Activated CD8-positive, alpha-beta T cell treated with anti-CD3 and anti-CD28 coated beads for 36 hours (primary cell): ENCODE results near the gene GSC. TPM values are rescaled to one million over a fixed set of nuclear protein-coding genes. Genes with fewer than 3 reads are reported as not detected.

ENCODE experiments used
- ATAC-seq: fragments of 200-7000 bp; cut with Tn5 transposase; one replicate; pipeline ENCODE4 v1.10.0; 2021; ENCODE audit warnings: mild to moderate bottlenecking, moderate library complexity
- CTCF ChIA-PET: fragments of 350-600 bp; sonication (Branson Sonifier 250); formaldehyde crosslinking; loops from one replicate; lab custom pipeline; 2021; ENCODE audit warnings: antibody characterized with exemption; lab: Charles Lee
- POLR2A ChIA-PET: fragments of 350-600 bp; sonication (Branson Sonifier 250); formaldehyde crosslinking; loops from one replicate; lab custom pipeline; 2021; ENCODE audit warnings: antibody characterized with exemption; lab: Charles Lee
- DNase-seq: peaks from one replicate; pipeline ENCODE4 v3.0.0-alpha.2; 2020
- H3K27ac Mint-ChIP-seq: one replicate; pipeline ENCODE4 v1.8.0; 2021; ENCODE audit warnings: mild to moderate bottlenecking, mixed read lengths
- H3K27me3 Mint-ChIP-seq: one replicate; pipeline ENCODE4 v1.8.0; 2021; ENCODE audit warnings: mixed read lengths
- H3K36me3 Mint-ChIP-seq: one replicate; pipeline ENCODE4 v1.8.0; 2021; ENCODE audit warnings: low read depth, mixed read lengths
- H3K4me1 Mint-ChIP-seq: one replicate; pipeline ENCODE4 v1.8.0; 2021; ENCODE audit warnings: low read depth, mixed read lengths
- H3K4me3 Mint-ChIP-seq: one replicate; pipeline ENCODE4 v1.8.0; 2021; ENCODE audit warnings: mild to moderate bottlenecking, moderate library complexity, mixed read lengths
- H3K9me3 Mint-ChIP-seq: one replicate; pipeline ENCODE4 v1.8.0; 2021; ENCODE audit warnings: mixed read lengths
- intact Hi-C: fragments of 100-400 bp; cut with micrococcal nuclease; formaldehyde crosslinking; loops from one replicate; pipeline ENCODE4 v1.10.0; 2022
- total RNA-seq, 2 experiments: library from RNA; stranded (reverse); gene quantifications; one replicate each; pipeline ENCODE4 v1.2.3, GENCODE V29; 2021
- TF ChIP-seq, protein P1 (sequence below): fragments of 200-600 bp; IDR thresholded peaks from one replicate; pipeline ENCODE4 v1.8.0; 2022; ENCODE audit warnings: antibody characterized with exemption, mild to moderate bottlenecking

Gene GSC
- total RNA-seq, 2 experiments from 2014 or later = not detected

DNA sequence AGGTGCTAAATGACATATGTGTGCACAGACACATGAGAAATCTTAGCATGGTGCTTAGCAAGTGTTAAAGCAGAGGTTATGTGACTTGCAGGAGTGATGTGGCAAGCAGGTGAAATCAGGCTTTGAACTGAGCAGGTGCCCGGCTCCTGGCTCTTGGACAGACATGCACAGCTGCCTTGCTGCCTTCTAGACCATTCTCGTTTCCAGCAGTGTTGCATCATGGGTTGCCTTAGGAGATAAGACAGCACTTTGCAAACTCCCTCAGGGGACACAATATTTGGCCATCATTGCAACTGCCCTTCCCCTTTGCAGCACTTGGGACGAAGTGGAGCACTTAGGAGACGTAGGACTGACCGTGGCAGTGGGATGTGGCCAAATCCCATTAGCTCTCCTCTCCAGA is 17.2 kb upstream of the GSC start:
- DNase-seq (no peak), ATAC-seq (no peak)
- no peaks in the 10 kb centered on the region for H3K36me3 Mint-ChIP-seq
- ChIA-PET POLR2A (no interaction called here), CTCF (no interaction called here)
- no peak overlapping the region for H3K4me3 Mint-ChIP-seq
- H3K27me3 Mint-ChIP-seq = peaks cover 4% of the 10 kb centered on the region
- no peaks in the 10 kb centered on the region for H3K4me1 Mint-ChIP-seq
- TF ChIP-seq, protein P1, sequence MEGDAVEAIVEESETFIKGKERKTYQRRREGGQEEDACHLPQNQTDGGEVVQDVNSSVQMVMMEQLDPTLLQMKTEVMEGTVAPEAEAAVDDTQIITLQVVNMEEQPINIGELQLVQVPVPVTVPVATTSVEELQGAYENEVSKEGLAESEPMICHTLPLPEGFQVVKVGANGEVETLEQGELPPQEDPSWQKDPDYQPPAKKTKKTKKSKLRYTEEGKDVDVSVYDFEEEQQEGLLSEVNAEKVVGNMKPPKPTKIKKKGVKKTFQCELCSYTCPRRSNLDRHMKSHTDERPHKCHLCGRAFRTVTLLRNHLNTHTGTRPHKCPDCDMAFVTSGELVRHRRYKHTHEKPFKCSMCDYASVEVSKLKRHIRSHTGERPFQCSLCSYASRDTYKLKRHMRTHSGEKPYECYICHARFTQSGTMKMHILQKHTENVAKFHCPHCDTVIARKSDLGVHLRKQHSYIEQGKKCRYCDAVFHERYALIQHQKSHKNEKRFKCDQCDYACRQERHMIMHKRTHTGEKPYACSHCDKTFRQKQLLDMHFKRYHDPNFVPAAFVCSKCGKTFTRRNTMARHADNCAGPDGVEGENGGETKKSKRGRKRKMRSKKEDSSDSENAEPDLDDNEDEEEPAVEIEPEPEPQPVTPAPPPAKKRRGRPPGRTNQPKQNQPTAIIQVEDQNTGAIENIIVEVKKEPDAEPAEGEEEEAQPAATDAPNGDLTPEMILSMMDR = no peak
- no peaks in the 10 kb centered on the region for H3K9me3 Mint-ChIP-seq
- intact Hi-C loops = no loop called here
- H3K27ac Mint-ChIP-seq = no peak overlapping the region

DNA sequence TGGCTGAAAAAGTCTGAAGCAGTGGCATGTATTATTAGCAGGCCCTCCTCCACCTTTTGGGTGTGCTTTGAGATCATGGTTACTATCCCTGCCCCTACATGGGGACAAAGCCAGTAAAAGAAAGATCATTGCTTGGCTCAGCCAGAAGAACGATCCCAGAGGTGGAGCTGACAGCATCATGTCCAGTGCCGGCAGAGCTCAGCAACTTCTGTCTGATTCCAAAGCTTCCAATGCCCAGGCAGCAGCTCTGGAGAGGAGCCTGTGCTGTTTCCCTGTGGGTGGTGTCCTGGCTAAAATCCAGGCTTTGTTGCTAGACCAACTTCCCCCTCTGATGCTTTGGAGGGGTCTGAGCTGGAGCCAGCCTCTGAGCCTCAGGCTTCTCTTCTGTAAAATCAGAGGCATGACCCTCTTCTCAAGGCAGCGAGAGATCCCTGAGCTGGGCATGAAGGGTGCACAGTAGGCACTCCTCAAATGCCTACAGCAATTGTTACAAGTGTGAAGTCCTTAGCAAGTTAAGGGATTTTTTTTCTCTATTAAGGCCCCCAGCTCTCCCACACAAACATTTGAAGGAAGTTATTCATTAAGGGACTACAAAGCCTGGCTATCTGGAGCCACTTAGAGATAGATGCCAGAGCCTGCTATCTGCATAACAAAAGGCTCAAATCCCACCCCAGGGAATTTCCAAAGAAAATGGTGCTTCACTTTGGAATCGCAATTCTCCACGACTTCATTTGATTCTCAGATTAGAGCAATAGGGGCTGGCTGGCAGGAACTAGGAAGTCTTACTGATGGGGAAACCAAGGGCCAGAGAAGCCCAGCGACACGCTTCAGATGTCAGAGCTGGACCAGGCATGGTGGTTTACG is 10.9 kb upstream of the GSC start:
- intact Hi-C loops = no loop called here
- H3K4me3 Mint-ChIP-seq = no peak overlapping the region
- ATAC-seq (no peak), DNase-seq (no peak)
- no peaks in the 10 kb centered on the region for H3K36me3 Mint-ChIP-seq
- ChIA-PET POLR2A (no interaction called here), CTCF (interaction anchor here (0.9 kb wide), 1 partner anchor 168 kb away, joined by 5 read pairs; no protein-coding TSS in a partner anchor)
- peaks cover 34% of the 10 kb centered on the region for H3K27me3 Mint-ChIP-seq
- H3K27ac Mint-ChIP-seq = no peak overlapping the region
- TF ChIP-seq, protein P1 = no peak
- no peaks in the 10 kb centered on the region for H3K9me3 Mint-ChIP-seq
- H3K4me1 Mint-ChIP-seq = no peaks in the 10 kb centered on the region

DNA sequence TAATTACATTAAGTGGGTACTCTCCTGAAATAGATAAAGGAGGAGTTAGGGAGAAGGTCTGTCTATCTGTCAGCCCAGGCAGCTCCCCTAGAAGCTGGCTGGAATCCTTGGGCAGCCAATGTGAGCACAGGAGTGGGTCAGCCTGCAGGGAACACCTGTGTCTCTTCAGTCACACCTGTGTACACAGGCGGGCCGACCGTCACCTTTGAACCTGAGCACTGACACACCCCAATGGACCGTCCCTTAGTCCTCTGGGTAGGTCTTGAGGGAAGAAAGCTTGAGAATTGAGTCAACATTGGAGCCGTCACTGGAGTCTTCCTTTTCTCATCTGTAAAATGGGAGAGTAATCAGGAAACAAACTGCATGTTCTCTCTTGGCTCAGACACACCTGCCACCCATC is 9.8 kb upstream of the GSC start:
- Mint-ChIP-seq H3K27me3 (peaks cover 44% of the 10 kb centered on the region), H3K9me3 (no peaks in the 10 kb centered on the region), H3K4me1 (peaks cover 4% of the 10 kb centered on the region), H3K36me3 (no peaks in the 10 kb centered on the region), H3K4me3 (no peak overlapping the region), H3K27ac (no peak overlapping the region)
- intact Hi-C loops = no loop called here
- POLR2A ChIA-PET = no interaction called here
- CTCF ChIA-PET = no interaction called here
- DNase-seq (no peak), ATAC-seq (no peak)
- TF ChIP-seq, protein P1 = no peak

DNA sequence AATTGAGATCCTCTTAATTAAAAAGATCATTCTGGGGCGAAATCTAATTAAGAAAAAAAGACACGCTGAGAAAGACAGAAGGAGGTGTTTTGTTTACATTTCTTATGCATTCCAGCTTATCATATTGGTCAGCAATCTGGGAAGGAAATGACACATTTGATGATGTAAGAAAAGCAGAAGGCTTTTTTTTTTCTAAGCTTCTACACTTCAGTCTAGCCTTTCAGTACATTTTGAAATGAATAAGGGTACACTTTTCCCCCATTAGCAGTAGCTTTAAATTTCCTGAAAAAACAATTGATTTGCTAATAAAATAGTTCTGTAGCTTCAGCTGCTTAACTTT is 5.9 kb upstream of the GSC start:
- H3K27ac Mint-ChIP-seq = no peak overlapping the region

More for the DNA sequence above, 5.9 kb upstream of the GSC start:
- ChIA-PET CTCF (no interaction called here), POLR2A (no interaction called here)
- H3K9me3 Mint-ChIP-seq = no peaks in the 10 kb centered on the region
- H3K36me3 Mint-ChIP-seq = no peaks in the 10 kb centered on the region
- ATAC-seq (no peak), DNase-seq (no peak)
- peaks cover 4% of the 10 kb centered on the region for H3K4me1 Mint-ChIP-seq
- intact Hi-C loops = no loop called here
- H3K4me3 Mint-ChIP-seq = no peak overlapping the region
- TF ChIP-seq, protein P1 = no peak
- peaks cover 81% of the 10 kb centered on the region for H3K27me3 Mint-ChIP-seq
